PFSK-1 (cell line): ENCODE data around the gene METTL1.

Experiments used
- POLR2AphosphoS5 ChIP-seq: IDR thresholded peaks from 2 replicates; pipeline ENCODE4 v1.6.1; 2012; ENCODE audit warnings: low read depth, mild to moderate bottlenecking, control low read depth, low read length, moderate library complexity
- TAF1 ChIP-seq: IDR thresholded peaks from 2 replicates; pipeline ENCODE4 v1.6.1; 2012; ENCODE audit warnings: low read length, control low read depth, borderline replicate concordance; ENCODE audit not compliant: insufficient read depth

DNA sequence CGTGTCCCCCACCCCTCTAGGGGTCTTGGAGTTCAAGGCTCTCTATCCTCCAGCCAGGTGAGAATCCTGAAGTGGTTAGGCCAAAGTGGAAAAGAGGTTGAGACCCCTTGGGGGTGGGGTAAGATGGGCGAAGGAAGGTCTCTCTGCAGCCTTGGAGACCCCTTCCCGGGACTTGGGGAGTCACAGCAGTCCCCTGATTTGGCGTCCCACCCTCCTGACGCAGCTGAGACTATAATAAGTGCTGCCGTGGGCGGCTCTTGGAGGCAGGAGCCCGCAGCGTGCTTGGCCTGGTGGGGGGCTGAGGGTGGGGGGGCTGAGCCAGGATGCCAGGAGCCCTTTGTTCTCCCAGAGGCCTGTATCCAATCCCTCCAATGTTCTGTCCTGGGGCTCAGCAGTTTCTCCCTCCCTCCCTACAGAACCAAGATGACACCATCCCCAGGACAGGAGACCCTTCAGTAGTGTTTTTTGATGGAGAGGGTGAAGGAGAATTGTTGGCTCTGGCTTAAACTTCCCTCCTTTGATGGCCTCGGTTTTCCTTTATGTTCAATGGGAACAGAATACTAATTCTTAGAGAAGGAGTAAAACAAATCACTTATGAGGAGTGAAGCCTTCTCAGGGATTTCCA, 31.9 kb downstream of the METTL1 start:
- TF ChIP-seq POLR2AphosphoS5, result no peak
- TF ChIP-seq TAF1, result no peak
